Measurements from ENCODE around the gene USP25.
A peak's percentile ranks its signal among the peaks of the same experiment; 100 is the strongest.

USP25 gene

DNA sequence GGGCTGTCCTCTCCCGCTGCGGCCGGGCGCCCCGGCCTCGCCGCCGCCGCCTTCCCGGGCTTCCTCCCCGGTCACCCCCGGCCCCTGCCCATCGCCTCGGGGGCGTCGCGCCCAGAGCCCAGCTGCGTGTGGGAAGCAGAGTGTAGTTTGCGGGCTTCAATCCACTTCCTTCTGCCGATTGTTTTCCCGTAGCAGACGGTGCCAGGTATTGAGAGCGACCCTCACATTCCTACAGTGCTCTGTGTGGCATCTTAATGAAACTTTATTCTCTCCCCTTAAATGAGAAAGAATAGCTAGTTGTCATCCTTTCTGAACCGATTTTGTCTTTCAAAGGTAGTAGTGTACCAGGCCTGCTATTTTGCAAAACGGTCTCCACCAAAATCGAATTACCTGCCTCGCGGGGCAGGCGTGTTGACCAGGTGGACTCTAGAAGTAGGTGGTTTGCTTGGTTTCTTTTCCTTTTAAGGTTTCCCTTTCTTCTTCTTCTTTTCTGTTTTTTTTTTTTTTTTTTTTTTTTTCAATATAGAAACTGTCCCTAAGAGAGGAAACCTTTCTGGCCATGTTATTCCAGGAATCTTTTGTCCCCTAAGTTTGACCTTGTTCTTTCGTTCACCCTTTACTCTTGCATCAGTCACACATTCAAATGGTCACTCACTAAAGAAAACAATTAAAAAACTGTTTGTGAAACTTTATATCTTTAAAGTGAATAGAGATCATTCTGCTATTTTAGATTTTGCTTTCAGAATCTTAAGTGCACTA is 881 bp downstream of the USP25 start (continued):
- TF ChIP-seq, protein P1, sequence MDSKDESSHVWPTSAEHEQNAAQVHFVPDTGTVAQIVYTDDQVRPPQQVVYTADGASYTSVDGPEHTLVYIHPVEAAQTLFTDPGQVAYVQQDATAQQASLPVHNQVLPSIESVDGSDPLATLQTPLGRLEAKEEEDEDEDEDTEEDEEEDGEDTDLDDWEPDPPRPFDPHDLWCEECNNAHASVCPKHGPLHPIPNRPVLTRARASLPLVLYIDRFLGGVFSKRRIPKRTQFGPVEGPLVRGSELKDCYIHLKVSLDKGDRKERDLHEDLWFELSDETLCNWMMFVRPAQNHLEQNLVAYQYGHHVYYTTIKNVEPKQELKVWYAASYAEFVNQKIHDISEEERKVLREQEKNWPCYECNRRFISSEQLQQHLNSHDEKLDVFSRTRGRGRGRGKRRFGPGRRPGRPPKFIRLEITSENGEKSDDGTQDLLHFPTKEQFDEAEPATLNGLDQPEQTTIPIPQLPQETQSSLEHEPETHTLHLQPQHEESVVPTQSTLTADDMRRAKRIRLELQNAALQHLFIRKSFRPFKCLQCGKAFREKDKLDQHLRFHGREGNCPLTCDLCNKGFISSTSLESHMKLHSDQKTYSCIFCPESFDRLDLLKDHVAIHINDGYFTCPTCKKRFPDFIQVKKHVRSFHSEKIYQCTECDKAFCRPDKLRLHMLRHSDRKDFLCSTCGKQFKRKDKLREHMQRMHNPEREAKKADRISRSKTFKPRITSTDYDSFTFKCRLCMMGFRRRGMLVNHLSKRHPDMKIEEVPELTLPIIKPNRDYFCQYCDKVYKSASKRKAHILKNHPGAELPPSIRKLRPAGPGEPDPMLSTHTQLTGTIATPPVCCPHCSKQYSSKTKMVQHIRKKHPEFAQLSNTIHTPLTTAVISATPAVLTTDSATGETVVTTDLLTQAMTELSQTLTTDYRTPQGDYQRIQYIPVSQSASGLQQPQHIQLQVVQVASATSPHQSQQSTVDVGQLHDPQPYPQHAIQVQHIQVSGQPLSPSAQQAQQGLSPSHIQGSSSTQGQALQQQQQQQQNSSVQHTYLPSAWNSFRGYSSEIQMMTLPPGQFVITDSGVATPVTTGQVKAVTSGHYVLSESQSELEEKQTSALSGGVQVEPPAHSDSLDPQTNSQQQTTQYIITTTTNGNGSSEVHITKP (tag by site-specific recombination; IDR thresholded peaks at IDR 0.05), result 0 out of 2 replicates have a peak, but pooled peaks have one; percentile 40
- TF ChIP-seq ZNF530 (tag by site-specific recombination; IDR thresholded peaks at IDR 0.05; ENCODE audit: low read depth) (no peak), SP3 (tag by site-specific recombination; IDR thresholded peaks at IDR 0.05) (no peak)

DNA sequence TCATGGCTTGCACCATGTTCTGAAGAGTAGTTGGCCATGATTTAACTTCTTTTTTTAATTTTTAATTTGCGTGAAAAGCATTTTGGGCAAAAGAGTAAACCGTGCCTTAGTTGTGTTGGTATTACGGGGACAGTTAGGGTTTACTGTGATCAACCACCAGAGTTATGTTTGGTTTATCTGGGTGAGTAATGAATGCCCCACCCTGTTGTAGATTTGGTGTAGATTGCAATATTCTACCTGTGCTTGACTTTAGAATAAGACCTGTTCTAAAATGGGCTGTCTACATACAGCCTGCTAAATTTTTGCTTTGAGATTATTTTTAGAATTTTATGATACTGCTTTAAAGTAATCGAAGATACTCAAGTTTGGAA is 1.4 kb downstream of the USP25 start:
- TF ChIP-seq, protein P2, sequence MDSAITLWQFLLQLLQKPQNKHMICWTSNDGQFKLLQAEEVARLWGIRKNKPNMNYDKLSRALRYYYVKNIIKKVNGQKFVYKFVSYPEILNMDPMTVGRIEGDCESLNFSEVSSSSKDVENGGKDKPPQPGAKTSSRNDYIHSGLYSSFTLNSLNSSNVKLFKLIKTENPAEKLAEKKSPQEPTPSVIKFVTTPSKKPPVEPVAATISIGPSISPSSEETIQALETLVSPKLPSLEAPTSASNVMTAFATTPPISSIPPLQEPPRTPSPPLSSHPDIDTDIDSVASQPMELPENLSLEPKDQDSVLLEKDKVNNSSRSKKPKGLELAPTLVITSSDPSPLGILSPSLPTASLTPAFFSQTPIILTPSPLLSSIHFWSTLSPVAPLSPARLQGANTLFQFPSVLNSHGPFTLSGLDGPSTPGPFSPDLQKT (IDR thresholded peaks at IDR 0.05; ENCODE audit: borderline replicate concordance, low read depth, low read length), result no peak
- TF ChIP-seq ZNF366 (tag by site-specific recombination; conservative IDR thresholded peaks at IDR 0.05) (no peak), ZNF302 (tag by site-specific recombination; IDR thresholded peaks at IDR 0.05; ENCODE audit: low read depth) (no peak), ZNF473 (tag by site-specific recombination; IDR thresholded peaks at IDR 0.05) (no peak), ZNF214 (tag by site-specific recombination; IDR thresholded peaks at IDR 0.05; ENCODE audit: borderline replicate concordance) (no peak), GLI2 (tag by site-specific recombination; IDR thresholded peaks at IDR 0.05; ENCODE audit: borderline replicate concordance, low read depth) (no peak), ZNF341 (tag by site-specific recombination; IDR thresholded peaks at IDR 0.05; ENCODE audit: low read depth) (no peak), ZIC2 (tag by site-specific recombination; IDR thresholded peaks at IDR 0.05) (no peak), ZNF112 (tag by site-specific recombination; IDR thresholded peaks at IDR 0.05) (no peak), ZNF157 (tag by site-specific recombination; IDR thresholded peaks at IDR 0.05) (no peak), YY2 (tag by site-specific recombination; IDR thresholded peaks at IDR 0.05) (no peak), KLF10 (tag by site-specific recombination; IDR thresholded peaks at IDR 0.05) (no peak), SETDB1 (IDR thresholded peaks at IDR 0.05; ENCODE audit: insufficient read length, low read length) (no peak)
- TF ChIP-seq, protein P3, sequence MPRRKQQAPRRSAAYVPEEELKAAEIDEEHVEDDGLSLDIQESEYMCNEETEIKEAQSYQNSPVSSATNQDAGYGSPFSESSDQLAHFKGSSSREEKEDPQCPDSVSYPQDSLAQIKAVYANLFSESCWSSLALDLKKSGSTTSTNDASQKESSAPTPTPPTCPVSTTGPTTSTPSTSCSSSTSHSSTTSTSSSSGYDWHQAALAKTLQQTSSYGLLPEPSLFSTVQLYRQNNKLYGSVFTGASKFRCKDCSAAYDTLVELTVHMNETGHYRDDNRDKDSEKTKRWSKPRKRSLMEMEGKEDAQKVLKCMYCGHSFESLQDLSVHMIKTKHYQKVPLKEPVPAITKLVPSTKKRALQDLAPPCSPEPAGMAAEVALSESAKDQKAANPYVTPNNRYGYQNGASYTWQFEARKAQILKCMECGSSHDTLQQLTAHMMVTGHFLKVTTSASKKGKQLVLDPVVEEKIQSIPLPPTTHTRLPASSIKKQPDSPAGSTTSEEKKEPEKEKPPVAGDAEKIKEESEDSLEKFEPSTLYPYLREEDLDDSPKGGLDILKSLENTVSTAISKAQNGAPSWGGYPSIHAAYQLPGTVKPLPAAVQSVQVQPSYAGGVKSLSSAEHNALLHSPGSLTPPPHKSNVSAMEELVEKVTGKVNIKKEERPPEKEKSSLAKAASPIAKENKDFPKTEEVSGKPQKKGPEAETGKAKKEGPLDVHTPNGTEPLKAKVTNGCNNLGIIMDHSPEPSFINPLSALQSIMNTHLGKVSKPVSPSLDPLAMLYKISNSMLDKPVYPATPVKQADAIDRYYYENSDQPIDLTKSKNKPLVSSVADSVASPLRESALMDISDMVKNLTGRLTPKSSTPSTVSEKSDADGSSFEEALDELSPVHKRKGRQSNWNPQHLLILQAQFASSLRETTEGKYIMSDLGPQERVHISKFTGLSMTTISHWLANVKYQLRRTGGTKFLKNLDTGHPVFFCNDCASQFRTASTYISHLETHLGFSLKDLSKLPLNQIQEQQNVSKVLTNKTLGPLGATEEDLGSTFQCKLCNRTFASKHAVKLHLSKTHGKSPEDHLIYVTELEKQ (tag by site-specific recombination; IDR thresholded peaks at IDR 0.05; ENCODE audit: borderline replicate concordance), result no peak

More for the DNA sequence above, 1.4 kb downstream of the USP25 start:
- no peaks in the 10 kb centered on the region for H3K9me3 ChIP-seq (ENCODE audit: control insufficient read depth, insufficient read depth, low read depth, low read length)
- H3K4me3 ChIP-seq (ENCODE audit: low read depth, low read length), result peak overlapping the region; percentile 82
- POLR2A ChIA-PET, result interaction anchor here (0.6 kb wide), 1 partner anchor 43 kb away, joined by 4 read pairs; no protein-coding TSS in a partner anchor
- H3K27ac ChIP-seq (ENCODE audit: extremely low read depth, low read depth, low read length), result 0 out of 2 replicates have a peak overlapping the region, but pooled peaks have one; percentile 98
- H3K36me3 ChIP-seq (ENCODE audit: control insufficient read depth in 2 of 2, insufficient read depth in 1 of 2, low read length in 2 of 2), result no peaks in the 10 kb centered on the region
- peaks cover 19% of the 10 kb centered on the region for H3K4me1 ChIP-seq (ENCODE audit: control insufficient read depth, insufficient read depth, low read length)
- CTCF ChIA-PET, result interaction anchor here (1.0 kb wide), 1 partner anchor 96 kb away, joined by 8 read pairs; no protein-coding TSS in a partner anchor

All from HEK293 (cell line).